GM18520 (cell line): ENCODE data around the gene IL18R1.

Experiments
- ATAC-seq: cut with Tn5 transposase; IDR thresholded peaks from one replicate; pipeline ENCODE4 v1.9.1; 2021; ENCODE audit not compliant: unreplicated experiment

Gene IL18R1

DNA sequence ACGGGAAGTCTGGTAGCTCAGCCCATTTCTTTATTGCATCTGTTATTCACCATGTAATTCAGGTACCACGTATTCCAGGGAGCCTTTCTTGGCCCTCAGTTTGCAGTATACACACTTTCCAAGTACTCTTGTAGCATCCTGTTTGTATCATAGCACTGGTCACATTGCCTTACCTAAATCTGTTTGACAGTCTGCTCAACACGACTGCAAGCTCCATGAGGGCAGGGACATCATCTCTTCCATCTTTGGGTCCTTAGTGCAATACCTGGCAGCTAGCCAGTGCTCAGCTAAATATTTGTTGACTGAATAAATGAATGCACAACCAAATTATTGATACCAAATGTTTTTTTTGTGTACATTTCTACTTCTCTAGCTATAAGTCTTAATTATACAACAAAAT is 11.2 kb upstream of the IL18R1 start:
- ATAC-seq = no peak

DNA sequence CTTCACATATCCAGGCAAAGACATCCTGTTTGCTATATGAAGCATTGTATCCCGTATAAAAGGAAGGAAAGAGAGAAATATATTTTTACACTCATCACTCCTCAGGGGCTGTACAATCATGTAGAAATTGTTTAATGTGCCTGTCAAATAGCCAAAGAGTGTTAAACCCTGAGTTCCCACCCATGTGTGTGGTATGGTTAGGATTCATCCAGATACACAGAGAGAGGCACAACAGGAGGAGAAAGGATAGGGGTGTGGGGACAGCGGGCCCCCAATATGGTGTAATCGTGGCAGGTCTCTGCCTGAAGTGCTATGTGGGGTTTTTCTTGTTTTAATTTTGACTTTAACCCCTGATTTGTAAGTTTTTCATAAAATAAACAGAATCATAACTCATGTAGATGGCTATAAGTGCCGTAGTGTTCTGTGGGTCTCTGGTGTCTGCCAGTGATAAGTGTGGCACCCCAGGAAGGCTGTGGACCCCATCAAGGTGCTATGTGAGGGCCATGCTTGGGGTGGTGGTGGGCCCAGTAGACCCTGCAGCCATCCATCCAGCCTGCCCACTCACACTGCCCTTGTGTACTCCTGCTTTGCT is 10.2 kb upstream of the IL18R1 start:
- ATAC-seq = no peak

DNA sequence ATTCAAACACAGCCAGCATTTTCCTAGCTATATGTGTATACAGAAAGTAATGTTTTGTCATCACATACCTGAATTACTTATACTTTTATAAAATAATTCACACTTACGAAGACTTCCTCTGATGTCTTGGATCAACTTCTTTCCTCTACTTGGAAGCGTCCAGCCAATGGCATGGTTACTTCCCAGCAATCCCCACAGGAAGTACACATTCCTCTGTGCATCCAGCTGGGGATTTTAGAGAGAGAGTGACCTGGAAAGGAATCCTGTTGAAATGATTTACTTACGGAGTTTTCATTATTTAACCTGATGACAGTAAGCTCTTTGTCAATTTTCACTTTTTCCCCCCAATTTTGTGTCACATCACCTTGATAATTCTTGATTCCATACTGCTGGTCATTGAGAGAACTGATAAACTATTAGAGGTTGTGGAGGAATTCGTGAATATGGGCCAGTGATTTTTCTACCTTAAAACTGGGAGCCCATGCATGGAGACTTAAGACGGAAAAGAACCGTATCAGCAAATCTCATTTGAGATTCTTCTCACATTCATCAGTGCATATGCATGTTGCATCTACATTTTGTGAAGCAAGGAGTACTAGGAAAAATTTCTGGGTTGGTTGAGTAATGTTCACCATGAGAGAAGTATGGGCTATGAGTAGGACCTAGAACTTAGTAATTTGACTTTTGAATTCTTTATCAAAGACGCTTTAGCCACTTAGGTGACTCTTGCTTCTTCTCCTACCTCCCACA is 9.0 kb upstream of the IL18R1 start:
- ATAC-seq = no peak

DNA sequence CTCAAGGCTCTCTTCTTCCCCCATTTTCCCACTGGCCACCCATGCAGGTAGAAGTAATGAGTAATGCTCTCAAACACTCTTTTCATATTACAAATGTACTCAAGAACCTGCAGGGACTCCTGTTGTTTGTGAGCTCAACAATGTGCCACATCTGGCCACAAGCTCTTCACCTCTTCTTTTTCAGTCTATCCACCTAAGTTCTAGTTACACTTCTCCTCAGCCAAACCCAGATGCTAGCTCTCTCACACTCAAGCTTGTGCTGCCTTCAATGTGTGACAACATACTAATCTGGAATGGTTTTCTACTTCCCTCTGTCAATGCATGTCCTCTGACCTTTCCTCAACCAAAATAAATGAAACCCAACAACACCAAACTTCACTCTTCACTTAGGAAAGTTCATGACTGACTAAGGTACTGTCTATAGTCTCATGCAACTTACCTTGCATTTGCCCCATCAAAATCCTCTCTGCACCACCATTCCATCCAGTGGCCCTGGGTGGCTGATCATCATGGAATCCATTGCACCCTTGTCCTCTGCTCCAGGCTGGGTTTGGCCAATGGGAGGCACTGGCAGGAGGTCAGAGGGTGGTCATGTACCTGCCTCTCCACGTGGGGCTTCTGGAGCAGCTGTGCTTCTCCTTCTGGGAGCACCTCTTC is 5.3 kb upstream of the IL18R1 start:
- no peak for ATAC-seq

DNA sequence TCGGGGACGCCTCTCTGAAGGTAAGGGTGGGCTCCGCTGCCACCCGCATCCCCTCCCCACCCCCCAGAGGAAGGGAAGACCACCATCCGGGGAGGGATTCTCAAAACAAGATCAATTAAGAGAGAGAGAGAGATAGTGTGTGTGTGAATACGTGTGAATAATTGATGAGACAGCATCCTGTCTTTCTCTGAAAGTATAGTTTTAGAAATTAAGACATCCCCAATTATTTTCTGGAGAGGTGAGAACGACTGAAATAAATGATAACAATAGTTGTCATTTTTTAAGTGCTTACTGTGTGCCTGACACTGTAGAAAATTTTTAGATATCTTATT is 751 bp downstream of the IL18R1 start:
- ATAC-seq = peak; percentile 4

DNA sequence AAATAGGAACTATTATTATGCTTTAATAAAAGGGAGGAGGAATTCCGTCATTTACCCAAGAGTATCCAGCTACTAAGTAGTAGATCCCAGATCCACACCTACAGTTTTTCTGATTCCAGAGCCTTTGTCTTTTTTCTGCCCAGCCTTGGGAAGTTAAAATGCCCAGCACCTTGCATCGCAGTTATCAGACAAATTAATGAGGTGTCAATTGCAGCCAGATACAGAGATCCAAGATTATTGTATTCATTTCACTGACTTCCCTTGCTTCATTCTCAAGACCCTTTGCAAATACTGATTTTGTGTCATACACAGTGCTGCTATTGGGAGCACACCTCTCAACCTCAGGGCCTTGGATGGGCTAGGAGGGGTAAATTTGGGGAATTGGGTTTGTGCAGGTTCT is 1.1 kb downstream of the IL18R1 start:
- no peak for ATAC-seq

DNA sequence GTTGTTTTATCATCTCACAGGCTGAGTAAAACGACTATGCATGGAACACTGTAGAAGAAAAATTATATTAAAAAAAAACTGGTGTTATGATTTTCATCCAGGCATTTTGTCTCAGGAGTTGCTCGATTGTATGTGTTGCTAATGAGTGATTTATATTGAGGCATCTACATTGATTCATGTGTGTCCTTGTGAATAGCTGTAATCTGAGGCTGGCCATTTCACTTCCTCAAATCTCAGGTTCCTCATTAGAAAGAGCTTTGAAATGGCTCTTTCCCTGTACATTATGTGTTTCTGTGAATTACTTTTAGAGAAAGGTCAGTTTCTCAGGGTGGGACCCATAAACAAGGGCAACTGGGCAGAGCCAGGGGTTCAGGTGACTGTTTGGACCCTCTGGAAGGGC is 2.3 kb downstream of the IL18R1 start:
- ATAC-seq = no peak

DNA sequence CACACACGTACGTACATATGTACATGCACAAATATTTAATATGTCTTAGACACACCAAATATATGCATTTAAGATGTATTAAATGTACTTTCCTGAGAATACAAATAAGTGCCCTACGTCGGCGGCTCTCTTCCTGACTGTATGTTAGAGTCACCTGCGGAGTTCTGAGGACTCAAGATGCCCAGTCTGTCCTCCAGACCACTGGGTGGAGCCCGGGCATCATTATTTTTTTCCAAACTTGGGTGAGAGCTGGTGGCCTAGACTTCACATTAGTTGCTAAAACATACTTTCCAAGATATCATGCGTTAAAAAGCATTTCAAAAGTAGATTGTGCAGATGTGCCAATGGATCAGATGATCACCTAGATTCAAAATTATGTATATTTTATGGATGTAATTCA is 2.9 kb downstream of the IL18R1 start:
- ATAC-seq = no peak

DNA sequence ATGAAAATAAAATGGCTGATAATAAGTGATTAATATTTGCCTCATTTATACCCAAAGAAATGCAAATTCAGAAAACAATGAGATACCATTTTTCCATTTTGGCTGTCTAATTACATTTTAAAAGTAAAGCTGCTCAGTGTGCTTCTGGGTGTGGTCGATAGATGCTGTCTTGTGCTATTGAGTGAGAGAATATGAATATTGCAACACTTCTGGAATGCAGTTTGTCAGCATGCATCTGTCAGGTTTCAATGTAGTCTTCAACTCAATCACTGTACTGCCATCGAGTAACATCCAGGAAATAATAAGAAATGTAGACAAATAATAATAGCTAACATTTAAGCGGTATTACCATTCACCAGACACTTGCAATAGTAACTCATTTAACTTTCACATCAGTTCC is 3.9 kb downstream of the IL18R1 start:
- no peak for ATAC-seq

DNA sequence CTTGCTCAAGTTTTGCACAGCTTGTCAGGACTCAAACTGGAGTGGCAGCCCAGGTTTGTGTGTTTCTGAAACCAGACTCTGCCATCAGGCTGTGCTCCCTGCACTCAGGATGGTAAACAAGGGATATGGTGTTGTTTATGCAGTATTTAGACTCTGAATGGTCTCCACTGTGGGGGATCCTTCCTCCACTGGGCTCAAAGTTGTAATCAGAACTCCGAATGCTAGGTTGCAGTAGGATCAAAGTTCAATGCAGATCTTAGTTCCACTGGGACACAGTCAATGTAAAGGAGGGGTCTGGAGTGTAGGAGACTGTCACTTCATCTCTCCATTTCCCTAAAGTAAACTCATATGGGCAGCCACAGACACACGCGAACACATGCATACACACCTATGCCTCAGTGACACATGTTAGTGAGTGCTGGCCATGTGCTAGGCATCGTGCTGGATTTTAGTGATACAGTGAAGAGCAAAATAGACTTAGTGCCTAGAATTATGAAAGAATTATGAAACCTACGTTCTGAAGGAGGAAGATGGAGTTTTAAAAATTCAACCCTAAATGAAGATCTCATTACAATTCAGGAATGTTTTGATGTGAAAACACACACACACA is 6.1 kb downstream of the IL18R1 start:
- no peak for ATAC-seq

DNA sequence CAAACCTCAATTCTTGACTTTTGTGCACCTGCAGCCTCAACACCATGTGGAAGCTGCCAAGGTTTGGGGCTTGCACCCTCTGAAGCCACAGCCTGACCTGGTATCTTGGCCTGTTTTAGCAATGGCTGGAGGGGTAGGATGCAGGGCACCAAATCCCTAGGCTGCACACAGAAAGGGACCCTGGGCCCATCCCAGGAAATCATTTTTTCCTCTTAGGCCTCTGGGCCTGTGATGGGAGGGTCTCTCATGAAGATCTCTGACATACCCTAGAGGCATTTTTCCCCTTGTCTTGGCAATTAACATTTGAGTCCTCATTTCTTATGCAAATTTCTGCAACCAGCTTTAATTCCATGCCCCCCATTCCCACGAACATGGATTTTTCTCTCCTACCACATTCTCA is 10.2 kb downstream of the IL18R1 start:
- no peak for ATAC-seq

DNA sequence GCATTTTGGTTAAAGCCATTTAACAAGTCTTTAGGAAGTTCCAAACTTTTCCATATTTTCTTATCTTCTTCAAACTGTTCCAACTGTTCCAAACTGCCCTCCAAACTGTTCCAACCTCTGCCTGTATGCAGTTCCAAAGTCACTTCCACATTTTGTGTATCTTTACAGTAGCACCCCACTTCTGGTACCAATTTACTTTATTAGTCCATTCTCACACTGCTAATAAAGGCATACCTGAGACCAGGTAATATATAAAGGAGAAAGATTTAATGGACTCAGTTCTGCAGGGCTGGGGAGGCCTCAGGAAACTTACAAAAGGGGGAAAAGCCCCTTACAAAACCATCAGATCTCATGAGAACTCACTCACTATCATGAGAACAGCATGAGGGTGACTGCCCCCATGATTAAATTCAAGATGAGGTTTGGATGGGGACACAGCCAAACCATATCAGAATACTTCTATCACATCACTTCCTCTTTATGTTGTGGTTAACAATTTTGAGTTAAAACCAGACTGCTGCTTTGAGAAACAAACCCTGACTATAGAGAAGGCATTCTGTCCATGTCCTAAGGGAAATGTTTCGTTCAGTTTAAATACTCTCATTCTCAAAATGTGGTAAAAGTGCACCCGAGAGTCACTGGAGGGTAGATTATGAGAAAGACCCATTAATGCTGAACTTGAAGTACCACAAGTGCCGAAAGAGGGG is 11.0 kb downstream of the IL18R1 start:
- ATAC-seq = peak; percentile 58

DNA sequence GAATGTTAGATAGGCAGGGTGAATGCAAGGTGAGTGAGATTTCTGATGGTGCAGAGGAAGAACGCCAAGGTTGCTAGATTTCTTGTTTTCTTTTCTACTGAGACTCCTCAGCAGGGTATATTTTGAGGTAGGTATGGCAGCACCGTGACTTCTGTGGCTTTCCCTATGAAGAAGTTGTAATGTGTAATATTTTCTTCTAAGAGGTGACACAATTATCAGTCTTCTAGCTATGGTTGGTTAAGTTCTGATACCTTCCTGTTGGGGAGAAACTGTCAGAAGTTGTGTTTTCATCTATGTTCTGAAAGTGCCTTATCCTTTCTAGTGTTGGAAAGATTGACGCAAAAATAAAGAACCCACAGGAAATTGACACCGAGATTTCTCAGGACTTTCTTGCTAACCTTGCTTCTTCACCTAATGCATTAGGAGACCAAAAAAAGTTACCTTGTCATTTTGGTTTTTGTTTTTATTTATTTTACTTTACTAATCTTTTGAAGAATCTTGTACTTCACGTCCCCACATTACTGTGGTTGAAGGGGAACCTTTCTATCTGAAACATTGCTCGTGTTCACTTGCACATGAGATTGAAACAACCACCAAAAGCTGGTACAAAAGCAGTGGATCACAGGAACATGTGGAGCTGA is 11.9 kb downstream of the IL18R1 start:
- peak; percentile 44 for ATAC-seq

DNA sequence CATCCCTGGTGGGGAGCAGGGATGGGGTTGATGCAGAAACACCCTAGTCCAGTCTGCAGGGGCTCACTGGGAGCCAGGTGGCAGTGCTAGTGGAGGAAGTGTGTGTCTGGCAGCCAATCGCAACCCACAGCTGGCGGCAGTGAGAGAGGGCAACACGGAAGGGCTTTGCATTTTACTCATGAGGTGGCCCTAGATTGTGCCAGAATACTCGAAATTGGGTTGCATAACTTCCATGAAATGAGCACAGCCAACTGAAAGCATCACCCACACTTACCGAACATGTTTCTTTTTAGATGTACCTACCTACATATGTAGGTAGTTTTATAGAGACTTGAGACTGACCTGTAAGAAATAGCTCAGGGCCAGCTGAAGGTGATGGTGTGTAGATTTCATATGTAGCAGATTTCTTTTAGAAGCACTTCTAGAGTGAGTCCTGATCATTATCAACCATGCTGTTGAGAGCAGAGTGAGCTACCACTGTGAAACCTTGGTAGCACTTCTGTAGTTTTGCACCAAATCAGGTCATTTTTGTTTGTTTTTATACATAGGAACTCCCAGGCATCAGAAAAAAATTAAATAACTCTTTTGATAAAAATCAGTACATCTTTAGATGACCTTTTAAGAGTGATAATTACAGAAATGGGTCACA is 13.0 kb downstream of the IL18R1 start:
- no peak for ATAC-seq

DNA sequence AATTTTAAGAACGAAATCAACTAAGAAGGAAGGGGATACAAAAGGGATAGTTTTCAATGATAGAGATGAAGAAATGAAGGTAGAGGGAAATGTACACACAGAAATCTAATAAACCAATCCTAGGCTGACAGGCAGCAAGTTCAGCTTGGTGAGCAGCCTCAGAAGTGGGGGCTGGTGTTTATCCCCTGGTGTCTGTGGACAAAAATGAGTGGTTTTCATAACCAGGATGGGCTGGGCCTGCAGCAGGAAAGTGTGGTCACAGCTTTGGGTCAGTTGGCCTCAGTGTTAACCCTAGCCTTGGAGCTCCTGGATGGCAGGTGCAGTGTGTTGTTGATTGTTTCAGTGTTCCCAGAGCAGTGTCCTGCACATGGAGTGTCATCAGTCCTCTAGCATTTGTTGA is 14.3 kb downstream of the IL18R1 start:
- no peak for ATAC-seq

DNA sequence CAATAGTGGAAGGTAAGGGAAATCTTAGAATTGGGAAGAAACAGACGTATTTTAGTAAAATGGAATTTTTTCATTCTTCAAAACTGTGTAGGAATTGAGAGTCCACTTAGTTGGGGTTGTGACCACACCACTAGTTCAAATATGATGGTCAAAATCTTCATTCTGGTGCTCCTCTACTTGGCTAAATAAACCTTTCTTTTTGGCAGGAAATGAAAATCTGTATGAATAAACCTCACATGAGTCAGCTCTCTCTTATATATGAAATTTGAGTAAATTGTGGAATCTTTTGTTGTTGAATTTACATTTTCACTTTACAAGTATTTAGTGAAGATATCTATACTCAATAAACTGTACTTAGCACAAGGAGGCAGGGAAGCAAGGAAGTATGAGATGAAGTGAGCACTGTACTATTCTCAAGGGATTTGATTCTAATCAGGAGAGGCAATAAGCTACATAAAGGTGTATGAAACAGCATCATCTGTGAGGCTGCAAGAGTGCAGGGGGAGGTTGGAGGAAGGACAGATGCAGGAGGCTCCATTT is 20.5 kb downstream of the IL18R1 start:
- ATAC-seq = no peak

DNA sequence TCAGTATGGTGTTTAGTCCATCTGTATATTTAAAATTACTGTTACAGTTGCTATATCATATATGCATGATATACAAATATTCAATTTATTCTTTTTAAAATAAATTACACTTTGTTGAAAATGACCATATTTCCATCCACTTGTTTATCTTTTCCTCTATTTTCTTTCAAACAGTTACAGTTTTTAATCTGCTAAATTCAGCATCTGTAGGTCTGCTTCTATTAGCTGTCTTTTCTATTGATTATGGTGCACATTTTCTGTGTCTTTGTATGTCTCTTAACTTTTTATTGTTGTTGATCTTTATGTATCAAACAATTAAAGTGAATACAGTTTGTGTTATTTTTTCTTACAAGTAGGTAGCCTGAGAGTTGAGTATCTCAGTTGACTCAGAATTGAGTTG is 28.1 kb downstream of the IL18R1 start:
- no peak for ATAC-seq

DNA sequence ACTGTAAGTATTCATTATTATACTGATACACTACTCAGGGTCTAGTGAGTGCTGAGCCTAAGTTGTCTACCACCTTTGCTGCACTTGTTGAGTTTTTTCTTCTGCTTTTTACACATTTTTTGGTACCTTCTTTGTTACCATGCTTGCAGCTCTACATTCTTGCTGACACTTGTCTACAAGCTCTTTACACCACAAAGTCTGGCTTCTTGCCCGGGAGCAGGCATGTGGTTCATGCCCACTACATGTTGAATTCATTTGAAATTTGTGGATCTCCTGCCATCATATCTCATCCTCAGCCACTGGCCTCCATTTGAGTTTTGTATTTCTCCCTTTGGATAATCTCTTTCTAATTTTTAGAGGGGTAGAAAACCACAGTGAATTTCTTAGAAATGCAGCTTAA is 29.9 kb downstream of the IL18R1 start:
- no peak for ATAC-seq

DNA sequence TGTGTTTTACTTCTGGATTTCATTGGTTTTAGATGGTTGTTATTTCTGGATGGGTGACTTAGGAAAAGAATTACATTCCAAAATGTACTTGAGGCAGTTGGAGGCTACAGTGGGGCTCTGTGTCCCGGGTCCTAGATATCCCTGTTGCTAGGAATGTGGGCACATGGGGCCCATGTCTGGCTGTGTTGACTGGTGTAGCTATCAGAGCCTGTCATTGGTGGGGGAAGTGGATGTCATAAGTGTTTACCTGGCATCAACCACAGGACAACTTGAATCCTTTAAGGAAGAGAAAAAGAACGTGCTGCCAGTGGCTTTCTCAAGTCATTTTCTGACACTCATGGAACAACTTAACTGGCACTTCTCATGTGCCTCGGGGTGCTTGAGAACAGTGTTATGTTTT is 30.4 kb downstream of the IL18R1 start:
- ATAC-seq = no peak

DNA sequence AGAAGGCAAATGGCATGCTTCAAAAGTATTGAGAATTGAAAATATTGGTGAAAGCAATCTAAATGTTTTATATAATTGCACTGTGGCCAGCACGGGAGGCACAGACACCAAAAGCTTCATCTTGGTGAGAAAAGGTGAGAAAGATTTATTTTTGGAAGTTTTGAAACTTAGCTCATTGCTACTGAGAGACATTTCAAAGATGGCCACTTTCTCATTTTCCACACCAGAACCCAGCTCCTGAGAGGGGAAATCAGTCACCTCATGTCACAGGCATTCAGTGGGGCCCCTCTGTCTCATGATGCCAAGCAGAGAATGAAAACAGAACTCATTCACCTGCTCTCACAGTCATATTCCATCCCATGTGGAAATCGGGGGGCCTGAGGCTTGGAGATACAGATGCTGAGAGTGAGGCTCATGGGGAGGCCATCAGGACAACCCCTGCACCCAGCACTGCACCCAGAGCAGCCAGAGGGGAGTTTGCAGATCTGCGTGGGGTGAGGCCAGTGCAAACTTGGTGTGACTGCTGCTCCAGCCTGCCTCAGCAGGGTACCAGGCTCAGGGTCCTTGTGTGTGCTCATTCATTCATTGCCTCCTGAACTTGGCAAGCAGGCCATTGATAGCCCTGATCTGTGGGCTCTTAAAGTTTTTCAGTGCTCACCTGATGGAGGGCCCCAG is 31.4 kb downstream of the IL18R1 start:
- ATAC-seq = no peak
